Measurements from ENCODE around the gene DCPS. TPM values are rescaled to one million over a fixed set of nuclear protein-coding genes. Genes with fewer than 3 reads are reported as not detected.

Gene DCPS
- total RNA-seq, 6 experiments from 2014 or later, result 19.0 to 26.6 (median 24.3) TPM

DNA sequence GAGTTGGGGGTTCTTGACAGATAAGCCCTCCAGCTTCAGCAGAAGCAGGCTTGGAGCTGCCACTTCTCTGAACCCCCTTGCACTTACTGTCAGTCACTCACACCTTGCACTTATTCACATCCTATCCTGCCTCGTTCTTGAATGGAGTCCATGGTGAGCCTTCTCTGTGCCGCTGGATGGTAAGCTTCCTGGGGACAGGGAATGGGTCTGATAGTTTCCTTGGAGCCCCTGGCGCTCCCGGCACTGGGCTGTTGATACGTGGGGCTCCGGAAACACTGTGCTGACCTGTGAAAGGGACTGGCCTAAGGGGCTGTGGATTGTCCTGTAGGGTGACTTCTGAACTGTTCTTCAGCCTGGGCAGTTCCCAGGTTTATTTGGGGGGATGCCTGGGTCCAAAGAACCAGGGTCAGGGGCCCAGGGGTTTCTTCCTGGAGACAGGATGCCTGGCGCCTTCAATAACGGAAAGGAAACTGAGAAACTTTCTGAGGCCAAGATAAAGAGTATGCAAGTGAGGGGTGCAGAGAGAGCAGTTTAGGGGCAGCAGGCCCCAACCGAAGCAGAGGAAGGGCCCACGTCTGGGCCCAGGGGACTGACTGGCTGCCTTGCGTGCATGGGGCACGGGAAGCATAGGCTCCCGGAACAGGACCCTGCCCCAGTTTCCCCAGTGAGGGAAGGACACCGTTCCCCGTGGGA, 50.9 kb downstream of the DCPS start:
- DNase-seq, result no peak
- H3K27me3 Mint-ChIP-seq (ENCODE audit: insufficient read depth), result peaks cover 2% of the 10 kb centered on the region; the same call in 1 of the 2 replicates
- TF ChIP-seq CTCF (IDR thresholded peaks at IDR 0.05), result no peak
- peaks cover 26% of the 10 kb centered on the region for H3K36me3 Mint-ChIP-seq (ENCODE audit: low read depth)
- no peaks in the 10 kb centered on the region for H3K9me3 Mint-ChIP-seq
- peak overlapping the region; percentile 97 for H3K27ac Mint-ChIP-seq
- peaks cover 73% of the 10 kb centered on the region for H3K4me1 Mint-ChIP-seq (ENCODE audit: low read depth)
- H3K4me3 Mint-ChIP-seq, result peak overlapping the region; percentile 91

DNA sequence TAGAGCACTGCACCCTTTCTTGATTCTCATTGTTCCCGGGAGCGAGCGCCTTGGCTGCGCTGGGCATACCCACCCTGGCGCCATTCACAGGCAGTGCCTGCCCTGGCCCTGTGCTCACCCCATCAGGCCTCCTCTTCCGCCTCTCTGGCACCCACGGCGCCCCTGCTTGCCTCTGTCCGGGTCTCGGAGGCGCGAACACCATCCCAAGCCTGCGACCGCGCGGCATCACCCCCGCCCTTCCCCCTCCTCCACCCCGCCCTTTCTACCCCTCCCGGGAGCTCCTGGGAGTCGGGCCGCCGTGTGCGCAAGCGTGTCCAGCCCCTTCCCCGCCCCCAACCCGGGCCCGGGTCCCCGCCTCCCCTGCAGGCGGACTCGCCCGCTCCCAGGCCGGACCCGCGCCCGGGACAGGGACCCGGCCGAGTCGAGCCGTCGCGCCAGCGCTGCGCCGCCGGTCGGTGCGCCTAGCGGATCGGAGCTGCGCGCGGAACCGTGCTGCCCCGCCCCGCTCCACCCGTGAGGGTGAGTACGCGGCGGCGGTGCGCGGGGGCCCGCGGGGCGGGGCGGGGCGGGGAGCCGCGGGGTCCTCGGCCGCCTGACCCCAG, 51.6 kb downstream of the DCPS start, which contains the start of gene ST3GAL4:
TSS of gene ST3GAL4 (plus strand) at position 363 of the 602 bp plus-strand sequence. CDS start 50,470 bp downstream, outside the sequence.
- Mint-ChIP-seq H3K27me3 (ENCODE audit: insufficient read depth) (peaks cover 2% of the 10 kb centered on the region; the same call in 1 of the 2 replicates), H3K27ac (peak within 1 kb of the TSS; percentile 97), H3K4me1 (ENCODE audit: low read depth) (peaks cover 78% of the 10 kb centered on the region), H3K4me3 (peak within 1 kb of the TSS; percentile 91), H3K9me3 (no peaks in the 10 kb centered on the region), H3K36me3 (ENCODE audit: low read depth) (peaks cover 24% of the 10 kb centered on the region)
- no peak for TF ChIP-seq CTCF (IDR thresholded peaks at IDR 0.05)
- no peak for DNase-seq

DNA sequence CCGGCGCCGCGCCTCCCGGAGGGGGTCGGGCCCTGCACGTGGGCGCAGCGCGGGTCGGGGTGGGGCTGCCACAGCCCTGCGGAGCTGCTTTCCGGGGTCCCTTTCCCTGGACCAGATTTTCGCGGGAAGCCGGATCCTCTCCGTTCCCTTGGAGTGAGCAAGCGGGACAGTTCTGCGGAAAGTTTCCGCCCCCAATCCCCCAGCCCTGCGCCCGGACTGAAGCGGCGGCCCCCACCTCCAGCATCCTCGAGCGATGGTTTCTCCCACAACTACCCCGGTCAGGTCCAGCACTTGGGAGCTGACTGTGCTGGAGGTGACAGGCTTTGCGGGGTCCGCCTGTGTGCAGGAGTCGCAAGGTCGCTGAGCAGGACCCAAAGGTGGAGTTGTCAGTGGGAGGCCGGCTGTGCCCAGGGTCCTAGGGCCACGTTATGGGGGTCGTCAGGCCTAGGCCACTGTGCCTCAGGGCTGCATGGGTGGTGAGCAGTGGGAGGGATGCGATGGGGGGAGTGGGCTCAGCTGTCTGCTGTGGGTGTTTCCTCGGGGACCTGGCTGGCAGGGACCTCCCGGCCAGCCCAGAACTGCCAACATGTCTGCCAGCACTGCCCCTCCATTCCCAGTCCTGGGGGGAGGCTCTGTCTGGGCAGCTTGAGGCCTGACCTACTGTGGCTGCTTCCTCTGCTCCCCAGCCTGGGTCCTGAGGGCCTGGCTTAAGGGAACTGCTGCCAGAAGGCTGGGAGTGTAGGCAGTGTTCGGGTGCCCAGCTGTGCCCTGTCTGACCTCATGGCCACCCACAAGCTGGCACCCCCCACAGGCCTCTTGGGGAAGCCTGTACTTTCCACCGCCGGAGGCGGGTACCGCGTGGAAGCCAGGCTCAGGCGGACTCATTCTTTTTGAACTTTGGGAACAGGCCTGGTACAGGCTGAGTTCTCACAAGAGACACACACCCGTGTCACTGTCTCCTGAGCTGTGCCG, 52.4 kb downstream of the DCPS start:
- no peaks in the 10 kb centered on the region for H3K9me3 Mint-ChIP-seq
- peaks cover 78% of the 10 kb centered on the region for H3K4me1 Mint-ChIP-seq (ENCODE audit: low read depth)
- DNase-seq, result peak; percentile 55

GRCh38 chr11:126357055-126357962, 53.4 kb downstream of the DCPS start:
- peak overlapping the region; percentile 88 for H3K4me3 Mint-ChIP-seq
- DNase-seq, result no peak
- no peaks in the 10 kb centered on the region for H3K9me3 Mint-ChIP-seq
- TF ChIP-seq CTCF (IDR thresholded peaks at IDR 0.05), result no peak
- H3K27ac Mint-ChIP-seq, result peak overlapping the region; percentile 80
- H3K27me3 Mint-ChIP-seq (ENCODE audit: insufficient read depth), result peaks cover 2% of the 10 kb centered on the region; the same call in 1 of the 2 replicates
- peaks cover 15% of the 10 kb centered on the region; the same call in 1 of the 2 replicates for H3K36me3 Mint-ChIP-seq (ENCODE audit: low read depth)
- H3K4me1 Mint-ChIP-seq (ENCODE audit: low read depth), result peaks cover 76% of the 10 kb centered on the region

More for the DNA sequence above, 52.4 kb downstream of the DCPS start:
- peak overlapping the region; percentile 80 for H3K27ac Mint-ChIP-seq
- H3K27me3 Mint-ChIP-seq (ENCODE audit: insufficient read depth), result peaks cover 2% of the 10 kb centered on the region; the same call in 1 of the 2 replicates
- peaks cover 17% of the 10 kb centered on the region; the same call in 1 of the 2 replicates for H3K36me3 Mint-ChIP-seq (ENCODE audit: low read depth)
- H3K4me3 Mint-ChIP-seq, result peak overlapping the region; percentile 88
- TF ChIP-seq CTCF (IDR thresholded peaks at IDR 0.05), result peak; percentile 24; the same call in 1 of the 2 replicates
